Amygdala (tissue), 56 donors: ENCODE measurements around the gene CYSRT1.

Source experiments
- DNase-seq, 56 donors: peaks; one replicate each; lab custom pipeline; 2025; lab: John Stamatoyannopoulos, UW

Gene CYSRT1, protein sequence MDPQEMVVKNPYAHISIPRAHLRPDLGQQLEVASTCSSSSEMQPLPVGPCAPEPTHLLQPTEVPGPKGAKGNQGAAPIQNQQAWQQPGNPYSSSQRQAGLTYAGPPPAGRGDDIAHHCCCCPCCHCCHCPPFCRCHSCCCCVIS

DNA sequence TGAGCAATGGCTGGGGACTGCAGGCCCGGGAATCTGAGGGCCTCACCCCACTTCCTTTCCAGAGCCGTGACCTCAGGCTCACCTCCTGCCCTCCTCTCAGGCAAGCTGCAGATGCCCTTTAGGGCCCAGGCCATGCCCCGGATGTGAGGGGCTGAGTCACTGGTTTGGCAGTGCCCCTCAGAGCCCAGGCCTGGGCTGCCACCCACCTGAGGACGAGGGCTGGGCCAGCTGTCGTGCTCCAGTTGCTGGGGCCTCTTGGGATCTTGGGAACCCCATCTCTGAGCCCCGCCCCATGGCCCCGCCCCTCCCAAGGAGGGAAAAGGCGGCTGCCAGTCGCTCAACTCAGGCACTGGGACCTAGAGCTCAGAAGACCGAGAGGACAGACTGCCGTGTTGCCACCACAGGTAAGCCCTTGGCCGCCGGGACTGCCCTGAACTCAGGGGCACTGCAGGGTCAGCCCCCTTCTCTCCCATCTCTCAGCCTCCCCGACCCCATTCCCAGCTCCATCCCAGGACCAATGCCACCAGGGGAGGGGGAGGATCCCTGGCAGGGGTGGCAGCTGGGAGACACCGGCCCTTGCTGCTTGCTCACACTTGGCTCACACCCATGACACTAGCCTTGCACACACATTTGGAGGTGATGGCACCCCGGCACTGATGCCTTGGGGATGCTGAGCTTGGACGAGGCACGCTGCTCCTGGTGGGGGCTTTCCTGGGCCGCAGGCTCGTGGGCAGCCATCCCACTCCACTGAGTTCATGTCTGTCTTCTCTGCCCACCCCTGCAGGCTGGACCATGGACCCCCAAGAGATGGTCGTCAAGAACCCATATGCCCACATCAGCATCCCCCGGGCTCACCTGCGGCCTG, at the start of gene CYSRT1:
TSS of gene CYSRT1 (plus strand) at position 345 of the 865 bp plus-strand sequence. CDS start at position 793, 448 bp downstream.
- DNase-seq: no peak

DNA sequence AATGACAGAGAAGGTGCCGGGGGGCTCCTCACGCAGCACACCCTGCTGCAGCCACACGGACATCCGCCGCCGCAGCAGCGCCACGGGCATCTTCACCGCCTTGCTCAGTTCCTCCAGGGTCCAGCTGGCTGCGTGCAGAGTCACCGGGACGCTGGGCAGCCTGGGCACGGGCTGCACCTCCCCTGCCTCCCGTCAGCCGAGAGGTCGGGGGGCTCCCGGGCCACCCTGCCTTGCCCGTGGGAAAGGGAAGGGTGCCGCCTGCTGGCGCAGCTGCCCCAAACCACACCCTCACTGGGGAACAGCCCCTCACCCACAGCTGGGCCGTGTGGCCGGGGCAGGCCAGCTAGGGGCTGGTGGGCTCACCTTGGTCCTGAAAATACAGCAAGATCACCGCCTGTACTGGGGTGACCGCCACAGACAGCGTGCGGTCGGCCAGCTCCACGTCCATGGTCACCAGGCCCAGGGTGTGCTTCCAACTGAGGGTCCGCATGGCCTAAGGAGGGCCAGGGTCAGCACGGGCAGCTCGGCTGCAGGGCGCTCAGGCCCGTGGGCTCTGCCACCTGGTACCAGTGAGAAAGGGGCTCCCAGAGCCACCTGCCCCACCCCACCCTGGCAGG, 49.5 kb upstream of the CYSRT1 start:
- DNase-seq: no peak

DNA sequence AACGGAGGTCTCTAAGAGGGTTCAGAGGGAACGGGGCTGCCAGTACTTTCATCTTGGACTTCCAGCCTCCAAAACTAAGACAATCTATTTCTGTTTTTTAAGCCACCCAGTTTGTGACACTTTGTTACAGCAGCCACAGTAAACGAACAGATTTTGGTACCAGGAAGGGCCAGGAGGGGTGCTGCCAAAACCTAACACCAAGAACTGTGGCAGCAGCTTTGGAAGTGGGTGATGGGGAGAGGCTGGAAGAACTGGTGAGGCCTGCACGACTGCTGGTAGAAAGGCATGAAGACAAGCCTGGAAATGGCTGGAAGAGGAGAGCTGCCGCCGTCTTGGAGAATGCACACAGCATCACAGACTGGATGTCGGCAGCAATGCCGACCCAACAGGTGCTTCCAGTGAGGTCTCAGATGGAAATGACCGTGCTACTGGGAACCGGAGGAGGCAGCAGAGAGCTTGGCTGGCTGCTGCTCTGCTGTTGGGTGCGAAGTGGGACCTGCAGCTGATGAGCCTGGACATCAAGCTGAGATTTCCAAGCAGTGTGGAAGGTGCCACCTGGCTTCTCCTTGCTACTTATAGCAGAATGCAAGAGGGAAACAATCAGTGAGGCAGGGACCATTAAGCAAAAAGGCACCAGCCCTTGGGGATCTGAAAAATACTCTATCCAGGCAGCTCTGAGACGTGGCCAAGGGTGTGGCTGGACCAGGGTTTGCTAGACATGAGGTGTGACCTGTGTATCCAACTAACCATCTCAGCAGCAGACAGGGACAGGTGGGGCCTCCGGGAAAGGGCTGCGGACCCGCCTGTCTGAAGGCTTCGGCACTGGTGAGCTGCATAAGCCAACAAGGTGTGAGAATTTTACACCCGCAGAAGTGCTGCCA, 48.4 kb upstream of the CYSRT1 start:
- DNase-seq: peak in 8 of 56 donors; percentile 8 to 36 (median 22)

DNA sequence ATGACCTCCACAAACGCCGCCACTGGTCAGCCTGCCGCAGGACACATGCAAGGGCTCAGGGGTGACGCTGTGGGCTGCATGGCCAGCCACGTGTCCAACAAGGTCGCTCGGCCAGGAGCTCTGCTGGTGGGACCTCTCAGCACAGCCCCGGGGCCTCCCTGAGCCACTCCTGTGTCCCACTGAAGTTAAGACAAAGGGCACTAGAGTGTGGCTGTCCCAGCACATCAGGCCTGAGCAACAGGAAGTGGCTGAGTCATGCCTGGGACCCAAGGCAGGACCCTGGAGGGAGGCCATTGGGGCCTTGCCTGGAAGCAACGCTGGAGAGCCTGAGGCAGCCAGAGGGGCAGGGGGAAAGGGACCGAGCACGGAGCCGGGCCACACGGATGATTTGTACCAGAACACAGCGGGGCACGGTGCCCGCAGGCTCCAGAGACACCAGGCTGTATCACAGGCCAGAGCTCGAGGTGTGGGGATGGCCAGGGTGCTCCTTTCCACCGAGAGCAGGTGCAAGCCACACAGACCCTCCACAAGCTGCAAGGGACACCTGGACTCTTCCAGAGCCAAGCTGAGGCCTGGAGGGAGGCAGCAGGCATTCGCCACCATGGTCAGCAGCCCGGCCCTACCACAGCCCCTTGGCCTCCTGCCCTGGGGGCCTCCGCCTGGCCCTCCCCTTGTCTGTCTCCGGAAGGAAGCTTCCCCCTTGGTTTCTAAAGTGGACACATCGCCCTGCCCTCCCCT, 46.6 kb upstream of the CYSRT1 start:
- DNase-seq: no peak

DNA sequence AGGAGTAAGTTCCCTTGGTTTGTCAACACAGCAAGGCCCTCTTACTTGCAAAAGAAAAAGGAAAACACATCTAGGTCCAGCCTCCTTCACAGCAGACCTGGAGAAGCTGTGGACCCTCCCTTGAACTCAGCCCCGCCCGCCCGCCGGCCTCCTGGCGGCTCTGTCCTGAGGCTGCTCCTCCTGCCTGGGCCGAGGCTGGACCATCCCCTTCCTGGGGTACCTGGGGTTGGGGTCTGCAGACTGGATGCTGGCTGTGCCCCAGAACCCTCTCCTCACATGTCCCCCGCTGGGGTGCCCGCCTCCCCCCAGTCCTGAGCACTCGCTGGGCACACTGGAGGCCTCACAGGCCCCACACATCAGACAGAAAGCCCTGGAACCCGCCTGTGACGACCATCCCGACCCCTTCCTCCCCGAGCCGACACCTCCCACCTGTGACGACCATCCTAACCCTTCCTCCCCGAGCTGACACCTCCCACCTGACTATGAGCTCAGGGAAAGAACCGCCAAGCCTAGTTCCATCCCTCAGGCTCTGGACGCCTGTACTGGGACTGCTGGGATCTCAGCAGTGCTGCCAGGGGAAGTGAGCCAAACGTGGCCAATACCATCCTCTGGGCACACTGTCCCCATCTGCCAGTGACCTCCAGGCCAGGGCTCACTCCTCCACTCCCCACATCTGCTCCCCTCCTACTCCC, 45.9 kb upstream of the CYSRT1 start:
- no peak for DNase-seq

DNA sequence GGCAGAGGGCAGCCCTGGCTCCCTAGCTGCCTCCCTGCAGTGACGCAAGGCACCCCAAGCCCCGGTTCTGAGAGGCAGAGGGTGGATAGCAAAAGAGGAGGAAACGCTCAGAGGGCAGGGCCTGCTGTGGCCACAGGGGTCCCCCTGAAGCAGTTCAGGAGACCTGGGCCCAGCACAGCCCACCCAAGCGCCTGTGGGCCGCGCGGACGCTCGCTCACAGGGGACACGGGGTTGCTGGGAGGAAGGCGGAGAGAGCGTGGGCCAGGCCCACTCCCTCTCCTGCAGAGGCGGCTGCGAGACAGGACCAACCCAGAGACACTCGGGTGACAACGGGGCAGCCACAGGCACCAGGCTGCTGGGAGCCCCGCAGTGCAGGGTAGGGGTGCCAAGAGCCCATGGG, 45.2 kb upstream of the CYSRT1 start:
- no peak for DNase-seq

DNA sequence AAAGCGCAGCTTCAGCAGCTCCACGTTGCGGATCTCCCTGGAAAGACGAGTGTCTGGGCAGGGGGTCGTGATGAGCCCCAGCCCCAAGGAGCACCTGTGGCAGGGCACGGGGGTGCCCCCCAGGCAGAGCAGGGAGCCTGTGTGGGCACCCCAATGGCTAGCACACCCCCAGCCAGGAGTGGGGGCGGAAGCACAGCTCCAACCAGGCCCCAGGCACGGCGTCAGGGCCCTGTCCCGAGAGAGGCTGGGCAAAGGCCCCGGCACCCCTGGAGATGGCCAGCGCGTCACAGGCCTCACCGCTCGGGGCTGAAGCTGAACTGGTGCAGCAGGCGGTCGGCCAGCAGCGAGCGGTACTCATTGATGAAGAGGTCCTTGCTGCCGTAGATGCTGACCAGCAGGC, 44.5 kb upstream of the CYSRT1 start:
- DNase-seq: no peak

DNA sequence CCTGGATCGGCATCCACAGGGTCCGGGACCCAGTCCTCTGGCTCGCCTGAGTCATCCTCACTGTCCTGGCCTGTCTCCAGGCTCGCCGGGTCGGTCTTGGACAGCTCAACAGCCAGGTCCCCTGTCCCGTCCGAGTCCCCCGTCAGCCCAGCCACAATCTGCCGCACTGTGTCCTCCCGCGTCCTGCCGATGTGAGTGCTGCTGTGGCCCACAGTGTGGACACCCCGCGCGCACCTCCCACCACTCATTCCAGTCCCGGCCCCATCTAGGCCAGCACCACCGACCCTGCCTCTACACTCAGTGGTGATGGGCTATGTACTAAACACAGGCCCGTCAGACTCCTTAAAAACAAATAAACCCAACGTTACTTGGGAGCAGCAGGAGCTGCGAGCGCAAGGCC, 43.3 kb upstream of the CYSRT1 start:
- no peak for DNase-seq

DNA sequence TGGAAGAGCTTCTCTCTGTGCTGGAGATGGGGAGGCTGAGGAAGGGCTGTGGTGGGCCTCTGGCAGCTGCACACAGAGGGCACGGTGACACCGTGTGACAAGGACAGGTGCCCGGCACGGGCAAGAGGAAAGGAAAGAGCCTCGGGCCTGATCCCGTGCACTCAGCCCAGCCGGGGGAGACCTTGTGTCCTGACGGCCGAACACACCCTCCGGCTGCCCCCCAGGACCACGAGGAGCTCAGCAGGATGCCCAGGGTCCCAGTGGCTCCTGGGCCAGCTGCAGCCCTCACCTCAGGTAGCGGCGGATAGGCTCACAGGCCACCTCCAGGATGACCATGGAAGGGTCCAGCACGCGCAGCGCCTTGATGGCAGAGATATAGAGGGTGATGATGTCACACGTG, 42.1 kb upstream of the CYSRT1 start:
- DNase-seq: no peak

DNA sequence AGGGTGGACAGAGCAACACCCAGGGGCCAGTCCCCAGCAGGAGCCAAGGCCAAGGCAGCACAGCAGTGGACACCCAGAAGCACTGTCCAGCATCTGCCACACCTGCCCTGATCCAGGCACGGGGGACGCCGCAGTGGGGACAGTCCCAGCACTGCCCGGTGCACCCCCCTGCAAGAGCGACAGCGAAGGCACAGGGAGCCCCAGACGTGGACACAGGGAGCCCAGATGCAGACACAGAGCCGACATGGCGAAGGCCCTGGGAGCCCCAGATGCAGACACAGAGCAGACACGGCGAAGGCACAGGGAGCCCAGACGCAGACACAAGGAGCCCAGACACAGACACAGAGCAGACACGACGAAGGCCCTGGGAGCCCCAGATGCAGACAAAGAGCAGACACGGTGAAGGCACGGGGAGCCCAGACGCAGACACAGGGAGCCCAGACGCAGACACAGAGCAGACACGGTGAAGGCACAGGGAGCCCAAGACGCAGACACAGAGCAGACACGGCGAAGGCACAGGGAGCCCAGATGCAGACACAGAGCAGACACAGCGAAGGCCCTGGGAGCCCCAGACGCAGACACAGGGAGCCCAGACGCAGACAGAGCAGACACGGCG, 40.9 kb upstream of the CYSRT1 start:
- DNase-seq: no peak

DNA sequence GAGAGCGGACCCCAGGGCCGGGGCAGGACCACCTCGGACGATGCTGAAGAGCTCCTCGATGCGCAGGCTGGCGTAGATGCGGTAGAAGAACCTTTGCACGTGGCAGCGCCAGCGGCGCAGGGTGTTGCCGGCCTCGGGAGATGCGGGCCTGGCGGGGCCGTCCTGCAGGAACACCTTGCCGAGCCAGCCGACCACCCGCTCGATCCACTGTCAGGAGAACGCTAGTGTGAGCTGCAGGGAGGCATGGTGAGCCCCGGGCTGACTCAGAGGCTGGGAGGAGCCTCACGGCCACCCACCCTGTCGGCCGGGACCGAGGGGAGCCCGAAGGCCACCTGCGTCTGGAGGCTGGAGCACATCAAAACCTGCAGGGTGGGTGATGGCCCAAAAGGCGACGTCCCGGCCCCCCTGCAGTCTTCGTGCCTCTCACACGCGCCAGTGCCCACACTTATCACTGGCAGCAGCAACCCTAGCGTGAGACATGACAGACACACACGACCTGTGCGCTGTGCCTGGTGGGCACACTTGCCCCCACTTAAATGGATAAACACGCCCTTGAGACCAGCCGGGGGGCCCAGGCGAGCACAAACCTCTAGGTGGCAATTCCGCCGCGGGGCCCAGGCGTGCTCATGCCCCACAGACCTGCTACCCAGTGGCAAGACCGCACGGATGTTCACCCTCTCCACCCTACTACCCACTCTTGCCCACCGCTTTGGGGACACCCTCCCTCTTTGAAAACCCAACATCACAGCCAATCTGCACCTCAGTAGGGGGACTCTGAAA, 39.9 kb upstream of the CYSRT1 start:
- DNase-seq: no peak

DNA sequence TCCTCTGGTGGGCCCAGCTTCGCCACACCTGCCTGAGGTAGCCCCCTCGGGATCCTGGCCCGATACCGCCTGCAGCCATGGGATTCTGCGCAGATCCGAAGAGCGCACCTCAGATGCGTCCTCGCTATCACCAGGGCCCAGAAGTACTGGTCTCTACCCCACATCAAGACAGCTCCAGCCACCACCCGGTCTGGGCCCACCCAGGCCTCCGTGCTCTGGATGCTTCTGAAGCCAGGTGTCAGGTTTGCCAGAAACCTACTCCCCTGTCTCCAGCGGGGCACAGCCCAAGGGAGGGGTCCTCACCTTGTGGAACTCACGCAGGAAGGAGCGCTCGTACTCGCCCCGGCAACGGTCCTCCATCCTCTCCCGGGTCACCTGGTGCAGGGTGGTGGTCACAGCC, 39.1 kb upstream of the CYSRT1 start:
- DNase-seq: no peak

DNA sequence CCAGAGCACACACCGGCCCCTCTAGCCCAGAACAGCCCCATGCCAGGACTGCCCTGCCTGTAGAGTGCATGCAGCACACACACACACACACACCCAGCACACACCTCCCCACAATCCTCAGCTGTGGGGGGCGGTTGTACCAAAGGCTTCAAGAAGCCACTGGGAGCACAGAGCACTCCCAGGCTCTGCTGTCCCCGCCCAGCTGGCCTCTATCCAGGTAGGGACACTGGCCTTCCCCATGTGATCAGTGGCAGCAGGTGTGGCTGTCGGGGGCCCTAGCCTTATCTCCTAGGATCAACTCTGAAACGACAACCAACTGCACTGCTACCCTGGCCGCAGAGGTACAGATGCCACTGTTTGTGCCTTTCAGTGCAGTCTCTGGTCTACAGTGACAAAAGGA, 38.6 kb upstream of the CYSRT1 start:
- DNase-seq: no peak

DNA sequence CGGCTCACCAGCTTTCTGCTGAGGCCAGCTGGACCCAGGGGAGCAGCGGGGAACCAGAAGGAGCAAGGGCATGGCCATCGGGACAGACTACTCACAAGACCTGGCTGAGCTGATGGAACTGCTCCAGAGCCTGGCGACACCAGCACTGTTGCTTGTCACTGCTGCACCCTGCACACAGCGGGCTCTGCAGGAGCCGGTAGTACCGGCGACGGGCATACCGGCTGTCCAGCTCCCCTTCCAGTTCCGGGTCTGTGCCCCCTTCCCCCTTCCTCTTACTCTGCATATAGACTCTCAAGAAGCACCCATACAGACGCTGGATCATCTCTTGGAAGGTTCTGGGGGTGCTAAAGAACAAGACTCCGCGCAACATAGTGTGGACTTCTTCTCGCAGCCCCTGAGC, 37.6 kb upstream of the CYSRT1 start:
- DNase-seq: no peak

DNA sequence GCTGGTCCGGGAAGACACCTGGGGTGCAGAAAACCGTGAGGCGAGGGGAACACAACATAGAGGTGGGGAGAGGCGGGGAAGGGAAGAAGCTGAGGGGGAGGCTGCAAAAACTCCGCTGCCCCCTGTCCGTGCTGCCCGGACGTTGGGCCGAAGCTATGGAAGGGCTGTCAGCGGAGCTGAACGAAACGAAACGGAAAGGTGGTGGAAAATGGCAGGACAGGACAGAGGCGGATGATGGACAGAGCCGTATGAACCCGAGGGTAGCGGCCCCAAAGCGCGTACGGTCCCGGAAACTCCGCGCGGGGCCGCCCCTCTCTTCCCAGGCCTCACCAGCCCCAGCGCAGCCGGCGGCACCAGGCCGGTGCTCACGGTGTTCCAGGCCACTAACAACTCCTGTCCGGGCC, 36.9 kb upstream of the CYSRT1 start:
- no peak for DNase-seq

DNA sequence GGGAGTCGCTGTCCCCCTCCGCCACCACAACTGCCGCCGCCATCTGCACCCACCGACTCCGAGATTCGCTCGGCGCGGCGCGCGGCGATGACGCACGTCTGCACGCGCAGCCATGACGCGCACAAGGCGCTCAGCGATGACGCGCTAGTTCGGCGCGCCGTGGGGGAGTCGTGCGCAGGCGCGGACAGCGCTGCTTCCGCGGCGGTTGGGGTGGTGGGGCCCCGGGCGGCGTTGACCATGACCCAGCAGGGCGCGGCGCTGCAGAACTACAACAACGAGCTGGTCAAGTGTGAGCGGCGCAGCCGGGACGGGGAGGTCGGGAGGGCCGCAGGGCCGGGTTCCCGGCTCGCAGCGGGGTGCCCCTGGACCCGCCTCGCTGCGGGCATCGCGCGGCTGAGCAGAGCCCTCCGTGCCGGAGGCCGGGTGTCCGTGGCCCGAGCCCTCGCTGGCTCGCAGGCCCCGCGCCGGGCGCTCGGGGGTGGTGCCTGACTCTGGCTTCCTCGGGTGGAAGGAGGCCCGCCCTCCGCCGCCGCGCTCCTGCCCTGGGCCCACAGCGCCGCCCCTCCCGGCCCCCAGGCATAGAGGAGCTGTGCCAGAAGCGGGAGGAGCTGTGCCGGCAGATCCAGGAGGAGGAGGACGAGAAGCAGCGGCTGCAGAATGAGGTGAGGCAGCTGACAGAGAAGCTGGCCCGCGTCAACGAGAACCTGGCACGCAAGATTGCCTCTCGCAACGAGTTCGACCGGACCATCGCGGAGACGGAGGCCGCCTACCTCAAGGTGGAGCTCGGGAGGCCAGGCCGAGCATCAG, 36.3 kb upstream of the CYSRT1 start, which contains the start of the genes ANAPC2 and SSNA1:
TSS of gene ANAPC2 (minus strand) at position 71 of the 807 bp plus-strand sequence. CDS start at position 43, 28 bp downstream.
TSS of gene SSNA1 (plus strand) at position 187 of the 807 bp plus-strand sequence. CDS start at position 238, 51 bp downstream.
- DNase-seq: peak; percentile 50 to 96 (median 88)
